ENCODE data around the gene VSTM4.

The VSTM4 gene

DNA sequence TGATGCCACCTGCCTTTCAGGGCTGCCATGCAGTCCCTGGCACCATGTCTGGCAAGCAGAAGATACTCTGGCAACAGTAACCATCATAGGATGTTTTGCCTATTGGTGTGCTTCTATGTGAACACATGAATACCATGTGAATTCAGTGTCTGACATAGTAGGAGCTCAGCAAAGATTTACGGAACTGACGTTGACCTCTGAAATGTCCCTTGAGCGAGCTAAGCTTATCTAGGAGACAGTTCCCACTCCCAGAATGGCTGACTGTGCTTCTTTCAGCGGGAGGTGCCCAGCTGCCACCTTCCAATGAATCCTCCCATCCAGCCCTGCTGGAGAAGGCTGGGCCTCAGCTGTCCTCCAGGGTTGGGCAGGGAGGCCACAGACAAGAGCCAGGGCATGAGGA lies 104.5 kb downstream of the VSTM4 start:
- H3K4me3 ChIP-seq (ENCODE audit: low read depth in 1 of 2, low read length in 2 of 2), result no peak overlapping the region
- H3K9me3 ChIP-seq (ENCODE audit: control insufficient read depth in 1 of 2, low read length in 2 of 2), result no peaks in the 10 kb centered on the region
- no peaks in the 10 kb centered on the region for H3K36me3 ChIP-seq (ENCODE audit: control insufficient read depth in 1 of 2, insufficient read depth in 2 of 2, low read length in 2 of 2)
- peaks cover 0 to 20% of the 10 kb centered on the region in 2 donors for H3K4me1 ChIP-seq (ENCODE audit: control insufficient read depth in 1 of 2, insufficient read depth in 2 of 2, low read length in 2 of 2)
- no peak overlapping the region for H3K27ac ChIP-seq (ENCODE audit: low read length)
- no peaks in the 10 kb centered on the region for H3K27me3 ChIP-seq (ENCODE audit: low read depth, low read length)

- Histone ChIP-seq H3K4me1 (ENCODE audit: control insufficient read depth in 1 of 2, insufficient read depth in 2 of 2, low read length in 2 of 2) (peaks cover 0 to 20% of the 10 kb centered on the region in 2 donors), H3K4me3 (ENCODE audit: low read depth in 1 of 2, low read length in 2 of 2) (no peak overlapping the region), H3K9me3 (ENCODE audit: control insufficient read depth in 1 of 2, low read length in 2 of 2) (no peaks in the 10 kb centered on the region), H3K27me3 (ENCODE audit: low read depth, low read length) (no peaks in the 10 kb centered on the region), H3K36me3 (ENCODE audit: control insufficient read depth in 1 of 2, insufficient read depth in 2 of 2, low read length in 2 of 2) (no peaks in the 10 kb centered on the region), H3K27ac (ENCODE audit: low read length) (no peak overlapping the region)
These were observed 105.0 kb downstream of the VSTM4 start for GRCh38 chr10:49010295-49010694.

DNA sequence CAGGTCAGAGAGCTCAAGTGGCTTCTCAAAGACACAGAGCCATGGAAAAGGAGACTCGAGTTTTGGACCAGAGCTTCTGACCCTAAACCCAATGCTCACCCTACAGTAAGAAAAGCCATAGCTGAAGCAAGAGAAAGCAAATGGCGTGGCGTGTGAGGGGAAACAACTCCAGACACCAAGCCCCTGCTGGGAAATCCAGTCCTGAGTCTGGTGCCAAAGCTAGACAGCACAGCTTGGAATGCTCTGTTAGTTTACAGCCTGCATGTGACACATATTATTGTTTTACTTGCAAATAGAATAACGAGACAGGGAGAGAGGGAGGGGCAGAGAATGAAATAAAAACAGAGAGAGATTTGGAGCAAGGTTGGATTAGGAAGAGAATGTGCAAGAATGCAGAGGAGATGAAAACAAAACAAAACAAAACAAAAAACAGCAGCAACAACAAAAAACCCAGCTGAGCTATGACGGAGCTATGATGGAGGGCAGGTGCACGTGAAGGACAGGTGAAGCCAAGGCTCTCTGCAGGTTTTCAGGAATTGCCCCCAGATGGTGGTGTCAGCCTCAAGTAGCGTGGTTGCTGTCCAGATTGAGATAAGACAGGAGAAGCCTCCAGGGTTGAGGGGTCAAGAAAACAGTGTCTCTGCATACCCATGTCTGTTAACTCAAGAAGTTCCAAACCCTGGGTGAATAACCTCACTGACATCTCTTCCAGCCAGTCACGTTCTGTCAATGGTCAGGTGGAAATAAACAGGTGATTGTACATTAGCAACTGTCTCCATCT lies 105.9 kb downstream of the VSTM4 start:
- no peaks in the 10 kb centered on the region for H3K9me3 ChIP-seq (ENCODE audit: control insufficient read depth in 1 of 2, low read length in 2 of 2)
- no peak overlapping the region for H3K27ac ChIP-seq (ENCODE audit: low read length)

GRCh38 chr10:49008505-49009198 lies 106.7 kb downstream of the VSTM4 start:
- no peaks in the 10 kb centered on the region for H3K27me3 ChIP-seq (ENCODE audit: low read depth, low read length)
- no peak overlapping the region for H3K27ac ChIP-seq (ENCODE audit: low read length)
- H3K4me1 ChIP-seq (ENCODE audit: control insufficient read depth in 1 of 2, insufficient read depth in 2 of 2, low read length in 2 of 2), result peaks cover 0 to 20% of the 10 kb centered on the region in 2 donors
- no peaks in the 10 kb centered on the region for H3K36me3 ChIP-seq (ENCODE audit: control insufficient read depth in 1 of 2, insufficient read depth in 2 of 2, low read length in 2 of 2)
- H3K4me3 ChIP-seq (ENCODE audit: low read depth in 1 of 2, low read length in 2 of 2), result no peak overlapping the region
- no peaks in the 10 kb centered on the region for H3K9me3 ChIP-seq (ENCODE audit: control insufficient read depth in 1 of 2, low read length in 2 of 2)

More for the DNA sequence above, 105.9 kb downstream of the VSTM4 start:
- no peaks in the 10 kb centered on the region for H3K36me3 ChIP-seq (ENCODE audit: control insufficient read depth in 1 of 2, insufficient read depth in 2 of 2, low read length in 2 of 2)
- H3K4me3 ChIP-seq (ENCODE audit: low read depth in 1 of 2, low read length in 2 of 2), result no peak overlapping the region
- H3K27me3 ChIP-seq (ENCODE audit: low read depth, low read length), result no peaks in the 10 kb centered on the region
- H3K4me1 ChIP-seq (ENCODE audit: control insufficient read depth in 1 of 2, insufficient read depth in 2 of 2, low read length in 2 of 2), result peaks cover 0 to 20% of the 10 kb centered on the region in 2 donors

DNA sequence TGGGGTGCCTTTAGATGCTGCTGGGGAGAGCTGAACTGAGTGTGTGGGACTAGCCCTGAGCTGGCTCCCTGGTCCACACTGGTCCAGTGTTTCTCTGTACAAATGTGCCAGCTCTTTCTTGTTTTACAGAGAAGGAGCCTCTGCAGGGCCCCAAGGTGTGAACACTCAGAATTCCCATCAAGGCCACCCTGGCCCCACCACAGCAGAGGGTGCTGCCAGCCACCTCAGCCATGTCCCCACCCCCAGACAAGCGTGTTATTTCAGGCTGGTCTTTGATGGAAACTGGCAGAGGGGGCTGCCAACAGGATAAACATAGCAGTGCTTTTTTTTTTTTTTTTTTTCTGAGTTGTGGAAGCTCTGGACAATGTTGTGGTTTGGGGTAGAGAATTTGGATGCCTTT lies 107.2 kb downstream of the VSTM4 start:
- H3K9me3 ChIP-seq (ENCODE audit: control insufficient read depth in 1 of 2, low read length in 2 of 2), result no peaks in the 10 kb centered on the region
- no peak overlapping the region for H3K27ac ChIP-seq (ENCODE audit: low read length)
- no peaks in the 10 kb centered on the region for H3K27me3 ChIP-seq (ENCODE audit: low read depth, low read length)
- peaks cover 0 to 20% of the 10 kb centered on the region in 2 donors for H3K4me1 ChIP-seq (ENCODE audit: control insufficient read depth in 1 of 2, insufficient read depth in 2 of 2, low read length in 2 of 2)
- no peak overlapping the region for H3K4me3 ChIP-seq (ENCODE audit: low read depth in 1 of 2, low read length in 2 of 2)
- H3K36me3 ChIP-seq (ENCODE audit: control insufficient read depth in 1 of 2, insufficient read depth in 2 of 2, low read length in 2 of 2), result no peaks in the 10 kb centered on the region

- Histone ChIP-seq H3K36me3 (ENCODE audit: control insufficient read depth in 1 of 2, insufficient read depth in 2 of 2, low read length in 2 of 2) (no peaks in the 10 kb centered on the region), H3K9me3 (ENCODE audit: control insufficient read depth in 1 of 2, low read length in 2 of 2) (no peaks in the 10 kb centered on the region), H3K4me1 (ENCODE audit: control insufficient read depth in 1 of 2, insufficient read depth in 2 of 2, low read length in 2 of 2) (peaks cover 0 to 20% of the 10 kb centered on the region in 2 donors), H3K27me3 (ENCODE audit: low read depth, low read length) (no peaks in the 10 kb centered on the region), H3K27ac (ENCODE audit: low read length) (no peak overlapping the region), H3K4me3 (ENCODE audit: low read depth in 1 of 2, low read length in 2 of 2) (no peak overlapping the region)
These were observed 108.2 kb downstream of the VSTM4 start for GRCh38 chr10:49007129-49007528.

DNA sequence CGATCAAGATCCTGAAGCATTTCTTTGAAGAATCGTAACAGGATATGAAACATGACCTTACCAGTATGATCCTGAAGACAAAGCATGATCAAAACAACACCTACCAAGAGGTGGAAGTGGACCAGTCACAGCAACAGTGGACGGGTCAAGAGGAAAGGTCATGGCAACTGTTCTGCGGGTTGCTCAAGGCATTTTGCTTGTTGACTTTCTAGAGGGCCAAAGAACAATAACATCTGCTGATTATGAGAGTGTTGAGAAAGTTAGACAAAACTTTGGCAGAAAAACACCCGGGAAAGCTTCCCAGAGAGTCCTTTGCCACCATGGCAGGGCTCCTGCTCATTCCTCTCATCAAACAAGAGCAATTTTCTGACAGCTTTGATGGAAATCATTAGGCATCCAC lies 110.1 kb downstream of the VSTM4 start:
- Histone ChIP-seq H3K4me1 (ENCODE audit: control insufficient read depth in 1 of 2, insufficient read depth in 2 of 2, low read length in 2 of 2) (peaks cover 0 to 16% of the 10 kb centered on the region in 2 donors), H3K9me3 (ENCODE audit: control insufficient read depth in 1 of 2, low read length in 2 of 2) (no peaks in the 10 kb centered on the region), H3K27me3 (ENCODE audit: low read depth, low read length) (no peaks in the 10 kb centered on the region), H3K27ac (ENCODE audit: low read length) (no peak overlapping the region), H3K36me3 (ENCODE audit: control insufficient read depth in 1 of 2, insufficient read depth in 2 of 2, low read length in 2 of 2) (no peaks in the 10 kb centered on the region), H3K4me3 (ENCODE audit: low read depth in 1 of 2, low read length in 2 of 2) (no peak overlapping the region)

DNA sequence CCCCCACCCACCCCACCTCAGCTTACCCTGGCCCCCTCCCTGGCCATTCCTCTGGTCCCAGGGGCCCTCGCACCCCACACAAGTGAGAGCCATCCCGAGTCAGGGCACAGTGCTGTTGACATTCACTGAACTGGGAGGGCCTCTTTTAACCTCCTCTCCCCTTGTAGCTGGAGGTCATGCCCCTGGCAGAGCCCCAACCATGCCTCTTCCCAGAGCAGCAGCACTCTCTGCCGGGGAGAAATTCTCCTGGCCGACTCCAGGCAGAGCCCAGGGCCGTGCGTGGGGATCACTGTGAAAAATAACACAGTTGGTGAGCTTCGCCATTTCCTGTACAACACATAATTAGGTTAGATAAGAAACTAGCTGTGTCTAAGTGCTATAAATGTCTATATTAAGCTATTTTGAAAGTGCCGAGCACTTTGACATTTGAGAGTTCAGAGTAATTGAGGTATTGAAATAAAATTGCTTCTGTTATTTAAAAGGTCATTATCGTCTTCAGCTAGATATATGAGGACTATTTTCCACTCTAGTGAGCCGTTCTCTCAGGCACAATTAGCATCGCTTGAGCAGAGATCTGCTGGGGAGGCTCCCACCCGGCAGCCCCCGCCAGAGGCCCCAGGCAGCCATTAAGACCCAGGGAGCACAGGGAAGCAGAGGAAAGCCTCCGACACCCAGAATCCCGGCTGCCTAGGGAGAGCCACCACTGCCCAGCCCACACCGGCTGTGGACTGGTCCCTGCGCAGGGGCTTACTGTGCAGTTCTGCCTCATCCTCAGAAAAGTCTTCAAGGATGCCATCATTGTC lies 113.3 kb downstream of the VSTM4 start:
- Histone ChIP-seq H3K27ac (ENCODE audit: low read length) (no peak overlapping the region), H3K27me3 (ENCODE audit: low read depth, low read length) (no peaks in the 10 kb centered on the region), H3K4me1 (ENCODE audit: control insufficient read depth in 1 of 2, insufficient read depth in 2 of 2, low read length in 2 of 2) (no peaks in the 10 kb centered on the region), H3K4me3 (ENCODE audit: low read depth in 1 of 2, low read length in 2 of 2) (no peak overlapping the region), H3K36me3 (ENCODE audit: control insufficient read depth in 1 of 2, insufficient read depth in 2 of 2, low read length in 2 of 2) (no peaks in the 10 kb centered on the region), H3K9me3 (ENCODE audit: control insufficient read depth in 1 of 2, low read length in 2 of 2) (no peaks in the 10 kb centered on the region)

DNA sequence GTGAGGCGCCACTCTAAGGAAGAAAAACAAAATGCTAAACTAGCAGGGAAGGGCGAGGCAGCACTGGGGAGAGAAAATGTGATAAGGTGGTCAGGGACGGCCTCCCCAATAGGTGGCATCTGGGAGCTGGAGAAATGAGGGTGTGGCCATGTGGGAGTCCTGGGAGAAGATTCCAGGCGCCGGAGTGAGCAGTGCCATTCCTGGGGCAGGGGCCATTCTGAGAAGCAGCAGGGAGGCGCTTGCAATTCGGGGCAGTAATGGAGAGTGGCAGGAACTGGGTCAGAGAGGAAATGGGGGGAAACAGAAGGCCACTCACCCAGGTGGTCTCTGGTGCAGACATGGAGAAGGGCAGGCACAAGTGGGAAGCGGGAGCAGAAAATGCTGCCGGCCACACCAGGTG lies 113.9 kb downstream of the VSTM4 start:
- Histone ChIP-seq H3K4me3 (ENCODE audit: low read depth in 1 of 2, low read length in 2 of 2) (no peak overlapping the region), H3K27ac (ENCODE audit: low read length) (no peak overlapping the region), H3K36me3 (ENCODE audit: control insufficient read depth in 1 of 2, insufficient read depth in 2 of 2, low read length in 2 of 2) (no peaks in the 10 kb centered on the region), H3K4me1 (ENCODE audit: control insufficient read depth in 1 of 2, insufficient read depth in 2 of 2, low read length in 2 of 2) (no peaks in the 10 kb centered on the region), H3K27me3 (ENCODE audit: low read depth, low read length) (no peaks in the 10 kb centered on the region), H3K9me3 (ENCODE audit: control insufficient read depth in 1 of 2, low read length in 2 of 2) (no peaks in the 10 kb centered on the region)

- no peaks in the 10 kb centered on the region for H3K36me3 ChIP-seq (ENCODE audit: control insufficient read depth in 1 of 2, insufficient read depth in 2 of 2, low read length in 2 of 2)
- H3K9me3 ChIP-seq (ENCODE audit: control insufficient read depth in 1 of 2, low read length in 2 of 2), result no peaks in the 10 kb centered on the region
- no peaks in the 10 kb centered on the region for H3K27me3 ChIP-seq (ENCODE audit: low read depth, low read length)
- H3K4me1 ChIP-seq (ENCODE audit: control insufficient read depth in 1 of 2, insufficient read depth in 2 of 2, low read length in 2 of 2), result no peaks in the 10 kb centered on the region
- H3K27ac ChIP-seq (ENCODE audit: low read length), result no peak overlapping the region
- no peak overlapping the region for H3K4me3 ChIP-seq (ENCODE audit: low read depth in 1 of 2, low read length in 2 of 2)
These were observed 114.6 kb downstream of the VSTM4 start for GRCh38 chr10:49000437-49001398.

Data from muscle layer of duodenum (tissue), 2 donors.